Common myeloid progenitor, CD34-positive (primary cell): ENCODE measurements around the gene EIF1.
A peak's percentile ranks its signal among the peaks of the same experiment; 100 is the strongest.

ENCODE experiments used
- CTCF ChIA-PET: fragments of 350-600 bp; sonication (Branson Sonifier 250); formaldehyde crosslinking; loops from one replicate; lab custom pipeline; 2021; ENCODE audit warnings: antibody characterized with exemption; lab: Charles Lee
- POLR2A ChIA-PET: fragments of 350-600 bp; sonication (Branson Sonifier 250); formaldehyde crosslinking; loops from one replicate; lab custom pipeline; 2021; ENCODE audit warnings: antibody characterized with exemption; lab: Charles Lee
- DNase-seq, 3 donors: peaks; one replicate each; pipeline versions ENCODE4 v3.0.0 to v3.0.0-alpha.2; 2013
- H3K27ac ChIP-seq, 2 experiments: 1 replicate in 1 of 2; 2 replicates in 1 of 2; pipeline ENCODE4 v1.7.0; 2013; ENCODE audit warnings: inconsistent platforms in 2 of 2, low read length in 2 of 2, mild to moderate bottlenecking in 2 of 2, low read depth in 1 of 2, moderate library complexity in 1 of 2; ENCODE audit not compliant: severe bottlenecking in 2 of 2, insufficient read depth in 1 of 2, poor library complexity in 1 of 2
- H3K27me3 ChIP-seq, 5 experiments: replicated peaks in 2 of 5; 1 replicate in 3 of 5; 2 replicates in 2 of 5; pipeline versions ENCODE4 v1.6.1 to v1.7.0; 2013; ENCODE audit warnings: low read length in 4 of 5, mild to moderate bottlenecking in 2 of 5, moderate library complexity in 2 of 5, inconsistent platforms in 1 of 5; ENCODE audit not compliant: insufficient read depth in 5 of 5, control insufficient read depth in 4 of 5
- H3K36me3 ChIP-seq, 4 experiments: 1 replicate in 2 of 4; 2 replicates in 2 of 4; pipeline versions ENCODE4 v1.6.1 to v1.7.0; 2013; ENCODE audit warnings: low read length in 3 of 4, control low read depth in 1 of 4, mild to moderate bottlenecking in 1 of 4; ENCODE audit not compliant: control insufficient read depth in 4 of 4, insufficient read depth in 4 of 4
- H3K4me1 ChIP-seq, 4 experiments: 1 replicate in 3 of 4; 2 replicates in 1 of 4; pipeline versions ENCODE4 v1.6.1 to v1.7.1; 2013; ENCODE audit warnings: low read length in 3 of 4, mild to moderate bottlenecking in 3 of 4, control low read depth in 1 of 4, inconsistent platforms in 1 of 4, moderate library complexity in 1 of 4; ENCODE audit not compliant: control insufficient read depth in 4 of 4, insufficient read depth in 4 of 4; ENCODE audit errors: control extremely low read depth in 1 of 4
- H3K4me3 ChIP-seq, 7 experiments: 1 replicate in 4 of 7; 2 replicates in 3 of 7; pipeline versions ENCODE4 v1.5.1 to v1.7.0; 2013; ENCODE audit warnings: mild to moderate bottlenecking in 7 of 7, low read length in 6 of 7, moderate library complexity in 6 of 7, inconsistent platforms in 2 of 7, low read depth in 2 of 7, control low read depth in 1 of 7; ENCODE audit not compliant: insufficient read depth in 4 of 7, control insufficient read depth in 1 of 7; ENCODE audit errors: extremely low read depth in 1 of 7
- H3K9me3 ChIP-seq, 5 experiments: 1 replicate in 4 of 5; 2 replicates in 1 of 5; pipeline versions ENCODE4 v1.6.1 to v1.7.1; 2013; ENCODE audit warnings: low read length in 4 of 5, mild to moderate bottlenecking in 2 of 5, inconsistent platforms in 1 of 5, low read depth in 1 of 5, moderate library complexity in 1 of 5; ENCODE audit not compliant: control insufficient read depth in 4 of 5, insufficient read depth in 2 of 5; ENCODE audit errors: control extremely low read depth in 1 of 5
- WGBS: methylation state at CpG from one replicate; pipeline ENCODE4 v1.1.5; 2013; ENCODE audit not compliant: insufficient coverage; 5-methylcytosine and 5-hydroxymethylcytosine counted together

Gene EIF1

DNA sequence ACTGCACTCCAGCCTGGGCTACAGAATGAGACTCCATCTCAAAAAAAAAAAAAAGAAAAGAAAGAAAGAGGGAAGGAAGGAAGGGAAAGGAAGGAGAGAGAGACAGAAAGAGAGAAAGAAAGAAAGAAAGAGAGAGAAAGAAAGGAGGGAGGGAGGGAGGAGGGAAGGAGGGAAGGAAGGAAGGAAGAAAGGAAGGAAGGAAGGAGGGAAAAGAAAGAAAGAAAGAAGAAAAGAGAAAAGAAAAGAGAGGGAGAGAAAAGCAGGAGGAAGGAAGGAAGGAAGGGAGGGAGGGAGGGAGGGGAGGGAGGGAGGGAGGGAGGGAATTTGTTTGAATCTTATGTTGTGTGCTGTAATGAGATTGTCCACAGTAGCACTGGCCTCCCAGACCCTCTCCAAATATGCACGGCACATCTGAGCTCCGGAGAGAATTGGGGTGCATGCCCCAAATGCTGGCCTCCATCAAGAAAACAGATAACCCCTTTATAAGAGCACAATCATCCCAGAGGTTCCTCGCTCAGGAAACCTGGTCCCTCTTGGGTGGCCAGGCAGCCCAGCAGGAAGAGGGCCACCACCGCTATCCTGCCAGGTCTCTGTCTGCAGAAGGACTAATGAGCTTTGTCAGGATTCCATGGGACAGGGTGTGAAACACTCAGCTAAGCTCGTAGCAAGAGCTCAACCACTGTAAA, 8.8 kb upstream of the EIF1 start:
- H3K9me3 ChIP-seq = no peaks in the 10 kb centered on the region
- H3K4me1 ChIP-seq = peaks cover 12 to 72% (median 60%) of the 10 kb centered on the region in 4 experiments
- peak overlapping the region in 1 of 2 experiments; percentile 90 for H3K27ac ChIP-seq
- POLR2A ChIA-PET = interaction anchor here (1.3 to 5.1 kb wide), 2 partner anchors 11 to 12 kb away, joined by 3 to 86 read pairs; partner anchors contain the start of gene EIF1
- WGBS = 83% methylated on average over 1 of the region's 5 CpGs
- H3K36me3 ChIP-seq = no peaks in the 10 kb centered on the region
- no peak for DNase-seq
- H3K4me3 ChIP-seq = peak overlapping the region in 1 of 7 experiments; percentile 13
- H3K27me3 ChIP-seq = no peaks in the 10 kb centered on the region
- CTCF ChIA-PET = interaction anchor here (1.6 to 7.5 kb wide), 6 partner anchors 10 to 17 kb away, joined by 4 to 91 read pairs (median 15); partner anchors contain the start of gene EIF1

DNA sequence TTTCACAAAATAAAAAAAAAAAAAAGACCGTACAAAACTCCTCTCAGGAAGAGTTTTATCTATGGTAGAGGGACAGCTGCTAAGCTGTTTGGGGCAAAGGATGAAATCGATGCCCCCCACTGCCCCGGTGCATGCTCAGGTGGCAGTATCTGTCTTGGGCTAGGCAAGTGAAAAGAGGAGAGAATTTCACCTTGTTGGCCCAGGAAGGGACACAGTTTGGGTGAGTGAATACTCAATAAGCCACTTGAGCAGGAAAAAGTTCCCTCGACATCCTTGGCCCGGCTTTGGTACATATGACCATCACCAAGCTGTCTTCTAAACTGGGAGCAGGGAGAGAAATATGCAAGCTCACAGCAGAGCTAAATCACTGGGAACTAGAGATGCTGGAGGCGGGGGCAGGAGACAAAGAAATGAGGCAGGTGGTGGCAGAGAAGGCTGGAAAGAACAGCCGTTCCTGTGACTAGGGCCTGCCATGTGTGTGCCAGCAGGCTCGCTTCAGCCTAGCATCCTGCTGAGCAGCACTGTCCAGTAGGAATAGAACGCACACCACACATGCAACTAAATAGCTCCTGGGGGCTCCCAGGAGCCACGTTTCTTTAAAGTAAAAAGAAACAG, 8.2 kb upstream of the EIF1 start:
- Histone ChIP-seq H3K4me1 (peaks cover 12 to 72% (median 60%) of the 10 kb centered on the region in 4 experiments), H3K27ac (peak overlapping the region in 1 of 2 experiments; percentile 34), H3K9me3 (no peaks in the 10 kb centered on the region), H3K36me3 (no peaks in the 10 kb centered on the region), H3K4me3 (no peak overlapping the region), H3K27me3 (no peaks in the 10 kb centered on the region)
- DNase-seq = no peak
- ChIA-PET POLR2A (interaction anchor here (5.1 kb wide), 1 partner anchor 10 kb away, joined by 86 read pairs; the partner anchor contains the start of gene EIF1), CTCF (interaction anchor here (1.6 to 7.5 kb wide), 4 partner anchors 10 to 16 kb away, joined by 4 to 91 read pairs (median 40); partner anchors contain the start of gene EIF1)
- 82% methylated on average over 7 of the region's 10 CpGs for WGBS

GRCh38 chr17:41681776-41682175, 6.9 kb upstream of the EIF1 start:
- H3K27ac ChIP-seq = no peak overlapping the region
- H3K27me3 ChIP-seq = no peaks in the 10 kb centered on the region
- H3K36me3 ChIP-seq = no peaks in the 10 kb centered on the region
- H3K4me1 ChIP-seq = peaks cover 4 to 60% (median 49%) of the 10 kb centered on the region in 4 experiments
- 100% methylated on average over 3 of the region's 3 CpGs for WGBS
- no peaks in the 10 kb centered on the region for H3K9me3 ChIP-seq
- DNase-seq = no peak
- POLR2A ChIA-PET = interaction anchor here (5.1 kb wide), 1 partner anchor 9 kb away, joined by 86 read pairs; the partner anchor contains the start of gene EIF1
- CTCF ChIA-PET = interaction anchor here (1.6 to 7.5 kb wide), 6 partner anchors 8 to 18 kb away, joined by 4 to 91 read pairs (median 8); partner anchors contain the start of gene EIF1
- H3K4me3 ChIP-seq = no peak overlapping the region

GRCh38 chr17:41682631-41683030, 6.1 kb upstream of the EIF1 start:
- ChIA-PET CTCF (interaction anchor here (1.9 to 7.5 kb wide), 4 partner anchors 8 to 19 kb away, joined by 5 to 91 read pairs (median 40); partner anchors contain the start of gene EIF1), POLR2A (interaction anchor here (5.1 kb wide), 1 partner anchor 8 kb away, joined by 86 read pairs; the partner anchor contains the start of gene EIF1)
- Histone ChIP-seq H3K4me3 (no peak overlapping the region), H3K36me3 (no peaks in the 10 kb centered on the region), H3K4me1 (peaks cover 4 to 56% (median 48%) of the 10 kb centered on the region in 4 experiments), H3K27me3 (no peaks in the 10 kb centered on the region), H3K9me3 (no peaks in the 10 kb centered on the region), H3K27ac (no peak overlapping the region)
- no CpG with 5 or more reads among the region's 5 CpGs for WGBS
- DNase-seq = peak in 2 of 3 donors; percentile 49 to 56

- CTCF ChIA-PET = interaction anchor here (1.9 to 7.1 kb wide), 3 partner anchors 12 to 20 kb away, joined by 5 to 72 read pairs (median 7); no protein-coding TSS in a partner anchor
- Histone ChIP-seq H3K36me3 (no peaks in the 10 kb centered on the region), H3K9me3 (no peaks in the 10 kb centered on the region), H3K27me3 (no peaks in the 10 kb centered on the region), H3K4me1 (peaks cover 2 to 56% (median 47%) of the 10 kb centered on the region in 4 experiments), H3K4me3 (no peak overlapping the region), H3K27ac (no peak overlapping the region)
- WGBS = 95% methylated on average over 7 of the region's 8 CpGs
- no peak for DNase-seq
- POLR2A ChIA-PET = interaction anchor here (0.7 kb wide), 1 partner anchor 1527 kb away, joined by 3 read pairs; no protein-coding TSS in a partner anchor
These were observed 5.2 kb upstream of the EIF1 start for GRCh38 chr17:41683441-41684007.

- H3K4me1 ChIP-seq = peaks cover 0 to 51% (median 42%) of the 10 kb centered on the region in 4 experiments
- no peaks in the 10 kb centered on the region for H3K9me3 ChIP-seq
- no peaks in the 10 kb centered on the region for H3K27me3 ChIP-seq
- CTCF ChIA-PET = interaction anchor here (2.1 kb wide), 1 partner anchor 23 kb away, joined by 5 read pairs; no protein-coding TSS in a partner anchor
- WGBS = 94% methylated on average over 2 of the region's 4 CpGs
- POLR2A ChIA-PET = no interaction called here
- no peak for DNase-seq
- H3K4me3 ChIP-seq = no peak overlapping the region
- no peaks in the 10 kb centered on the region for H3K36me3 ChIP-seq
- H3K27ac ChIP-seq = no peak overlapping the region
These were observed 4.7 kb upstream of the EIF1 start for GRCh38 chr17:41684035-41684434.
